ENCODE data around the gene MAN1C1.

MAN1C1 gene

DNA sequence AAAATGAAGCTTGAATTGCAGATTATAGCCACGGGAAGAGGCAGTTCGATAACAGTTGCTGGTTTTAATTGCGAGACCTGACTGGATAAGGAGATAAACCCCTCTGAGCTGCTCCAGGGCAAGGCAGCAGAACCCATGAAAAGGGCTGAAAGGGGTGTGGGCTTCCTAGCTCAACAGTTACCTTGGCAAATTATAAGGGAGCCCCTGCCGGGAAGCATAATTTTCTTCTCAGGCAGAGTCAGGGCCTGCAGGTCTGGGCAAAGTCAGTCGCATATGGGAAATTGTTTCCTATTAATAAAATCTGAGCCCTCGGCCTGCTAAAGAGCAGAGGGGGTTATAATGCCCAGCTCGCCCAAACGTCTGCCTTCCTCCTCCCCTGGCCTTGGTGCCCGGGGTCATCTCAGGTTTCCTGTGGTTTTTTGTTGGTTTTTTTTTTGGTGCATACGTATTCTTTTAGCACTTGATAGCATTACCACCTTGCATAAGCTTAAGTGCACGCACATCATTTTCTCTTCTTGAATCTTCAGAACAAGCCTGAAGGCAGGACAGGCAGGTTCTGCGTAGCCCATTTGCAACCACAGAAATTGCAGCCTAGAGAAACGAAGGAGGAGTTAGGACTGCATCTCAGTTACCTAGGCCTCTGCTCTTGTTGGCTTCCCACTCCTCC, 149.5 kb downstream of the MAN1C1 start:
- DNase-seq: no peak

DNA sequence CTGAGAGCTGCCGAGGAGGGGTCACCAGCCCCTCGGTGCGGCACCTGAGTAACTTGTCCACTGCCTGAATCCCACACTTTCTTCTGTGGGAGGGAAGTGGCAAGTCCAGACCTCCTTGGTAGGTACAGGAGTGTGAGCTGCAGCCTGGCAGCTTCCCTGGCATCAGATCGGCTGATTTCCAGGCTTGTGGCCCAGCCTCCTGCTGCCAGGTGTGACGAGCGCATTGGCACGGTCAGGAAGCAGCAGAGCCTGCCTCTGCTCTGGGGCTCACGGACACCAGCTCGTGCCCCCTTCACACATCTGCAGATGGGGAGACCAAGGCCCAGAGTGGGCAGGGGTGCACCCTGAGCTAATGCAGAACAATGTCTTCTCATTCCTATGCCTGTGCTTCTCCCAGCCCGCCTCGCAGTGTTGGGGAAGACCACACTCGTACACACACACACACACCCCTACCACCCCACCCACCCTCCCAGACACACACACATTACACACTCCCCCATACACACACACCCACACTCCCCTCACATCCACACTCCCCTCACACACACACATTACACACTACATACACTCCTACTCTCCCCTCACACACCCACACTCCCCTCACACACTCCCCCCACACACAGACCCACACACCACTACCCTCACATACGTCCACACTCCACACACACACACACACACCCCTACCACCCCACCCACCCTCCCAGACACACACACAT, 150.3 kb downstream of the MAN1C1 start:
- DNase-seq: no peak

DNA sequence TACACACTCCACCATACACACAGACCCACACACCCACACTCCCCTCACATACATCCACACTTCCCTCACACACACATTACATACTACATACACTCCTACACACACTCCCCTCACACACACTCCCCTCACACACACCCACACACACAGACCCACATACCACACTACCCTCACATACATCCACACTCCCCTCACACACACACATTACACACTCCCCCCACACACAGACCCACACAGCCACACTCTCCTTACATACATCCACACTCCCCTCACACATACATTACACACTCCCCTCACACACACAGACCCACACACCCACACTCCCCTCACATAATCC, 150.8 kb downstream of the MAN1C1 start:
- DNase-seq: no peak

DNA sequence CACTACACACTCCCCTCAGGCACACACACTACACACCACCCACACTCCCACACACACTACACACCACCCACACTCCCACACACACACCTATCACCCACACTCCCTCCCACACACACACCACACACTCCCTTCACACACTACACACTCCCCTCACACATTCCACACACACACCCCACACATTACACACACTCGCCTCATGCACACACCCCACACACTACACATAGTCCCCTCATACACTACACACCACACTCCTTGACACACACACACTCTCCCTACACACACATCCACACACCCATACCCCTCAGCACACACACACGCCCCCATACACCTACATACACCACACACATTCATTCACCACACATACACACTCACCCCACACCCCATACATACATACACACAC, 152.4 kb downstream of the MAN1C1 start:
- no peak for DNase-seq

DNA sequence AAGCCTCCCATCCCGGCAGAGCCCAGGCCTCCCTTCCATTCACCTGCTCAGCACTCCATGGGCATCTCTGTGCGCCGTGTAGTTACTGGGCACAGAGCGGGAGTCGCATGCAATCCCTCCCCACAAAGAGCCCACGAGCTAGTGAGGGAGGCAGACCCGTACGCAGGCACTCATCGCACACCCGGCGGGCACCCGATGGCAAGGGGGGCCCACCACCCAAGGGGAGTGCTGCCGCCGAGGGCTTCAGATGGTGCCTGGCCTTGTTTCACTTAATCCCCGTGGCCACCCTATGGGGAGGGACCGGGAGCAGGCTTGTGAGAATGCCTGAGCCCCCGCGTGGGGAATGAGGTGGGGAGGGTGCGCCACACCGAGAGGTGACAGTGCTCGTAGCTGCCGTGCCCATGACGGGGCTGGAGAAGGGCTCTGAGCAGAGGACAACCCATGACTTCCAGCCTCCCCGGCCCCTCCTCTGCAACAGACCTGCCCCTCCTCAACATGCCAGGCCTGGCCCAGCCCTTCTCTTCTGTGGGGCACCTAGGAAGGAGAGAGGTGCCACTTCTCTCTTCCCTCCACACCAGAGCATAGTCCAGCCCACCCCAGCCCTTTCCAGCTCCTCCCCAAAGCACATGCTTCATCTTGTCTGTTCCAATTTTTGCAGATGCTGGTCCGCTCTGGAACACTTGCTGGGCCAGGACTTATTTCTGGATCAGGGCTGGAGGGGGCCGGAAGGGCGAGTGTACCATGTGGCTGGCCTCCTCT, 153.2 kb downstream of the MAN1C1 start:
- no peak for DNase-seq

DNA sequence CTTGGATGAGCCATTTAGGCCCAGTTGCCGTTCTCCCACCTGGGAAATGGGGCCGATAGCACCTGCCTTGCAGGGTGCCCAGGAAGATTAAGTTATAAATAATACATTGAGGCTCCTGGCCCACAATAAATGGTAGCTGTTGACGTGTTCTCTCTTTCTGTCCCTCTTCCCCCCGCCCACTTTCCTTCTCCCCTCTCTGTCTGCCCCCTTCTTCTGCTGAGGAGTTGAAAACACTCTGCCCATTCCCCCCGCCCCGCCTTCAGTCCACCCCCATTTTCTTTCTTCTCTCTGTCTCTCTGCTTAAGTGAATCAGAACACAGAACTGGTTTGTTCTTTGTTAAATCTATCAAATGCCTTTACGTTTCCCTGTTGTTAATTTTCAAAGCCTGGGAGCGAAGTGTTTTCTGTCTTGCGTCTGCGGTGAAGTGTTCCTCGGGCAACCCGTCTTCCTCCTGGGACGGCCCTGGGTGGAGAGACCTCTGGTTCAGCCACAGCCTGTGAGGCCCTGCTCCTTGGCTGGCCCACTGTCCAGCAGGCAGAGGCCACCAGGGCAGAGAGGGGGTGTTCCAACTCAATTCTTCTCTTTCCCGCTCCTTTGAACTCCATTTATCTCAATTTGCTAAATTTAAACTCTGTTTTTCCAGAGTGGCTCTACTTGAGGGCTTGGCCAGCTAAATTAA, 154.1 kb downstream of the MAN1C1 start:
- no peak for DNase-seq

DNA sequence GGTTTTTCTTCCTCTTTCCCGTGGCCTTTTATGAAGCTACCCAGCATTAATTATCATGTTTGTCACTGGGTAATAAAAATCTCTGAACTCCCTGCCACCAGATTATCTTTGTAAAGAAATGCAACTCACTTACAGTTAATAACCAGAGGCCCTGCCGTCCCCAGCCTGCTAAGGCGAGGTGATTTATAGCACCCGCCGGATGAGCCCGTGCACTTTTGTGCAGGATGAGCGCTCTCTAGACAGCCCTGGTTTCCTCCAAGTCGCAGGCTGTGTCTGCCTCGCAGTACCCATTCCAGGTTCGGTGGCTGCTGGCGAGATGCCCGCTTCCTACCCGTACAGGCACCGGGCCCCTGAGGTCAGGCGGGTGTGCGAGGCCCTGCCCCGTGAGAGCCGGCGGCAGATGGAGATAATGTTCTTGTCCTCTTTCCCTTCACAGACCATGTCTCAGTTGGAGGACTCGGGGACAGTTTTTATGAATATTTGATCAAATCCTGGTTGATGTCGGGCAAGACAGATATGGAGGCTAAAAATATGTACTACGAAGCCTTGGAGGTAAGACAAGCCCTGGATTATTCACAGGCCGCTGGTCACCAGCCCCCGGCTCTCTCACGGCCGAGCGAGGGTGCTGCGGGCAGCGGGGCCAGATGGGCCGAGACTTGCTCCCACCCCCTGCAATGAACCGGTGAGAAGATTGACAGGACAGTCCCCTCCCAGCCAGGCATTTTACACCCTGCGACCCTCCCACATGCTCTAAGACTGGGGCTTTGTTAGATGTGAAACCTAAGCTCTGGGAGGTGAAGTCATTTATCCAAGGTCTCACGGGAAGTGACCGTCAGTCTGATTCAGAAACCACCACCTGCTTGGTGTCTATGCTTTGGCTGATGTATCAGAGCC, 154.9 kb downstream of the MAN1C1 start:
- DNase-seq: no peak

DNA sequence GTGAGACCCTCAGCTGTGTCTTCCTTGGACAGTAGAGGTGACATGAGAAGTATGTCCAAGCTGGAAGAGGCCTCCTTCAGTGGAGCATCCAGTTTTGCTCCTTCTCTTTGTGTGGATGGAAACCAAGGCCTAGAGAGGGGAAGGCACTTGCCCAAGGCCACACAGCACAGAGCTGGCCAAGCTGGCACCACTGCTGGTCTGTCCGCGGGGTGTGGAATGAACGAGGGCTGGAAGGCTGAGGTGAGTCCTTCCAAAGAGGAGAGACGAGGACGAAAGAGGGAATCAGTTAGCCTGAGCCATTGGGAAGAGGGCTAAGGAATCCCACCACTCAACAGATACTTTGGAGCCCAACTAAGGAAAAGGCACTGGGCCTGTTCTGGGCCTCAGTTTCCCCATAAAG, 155.6 kb downstream of the MAN1C1 start:
- no peak for DNase-seq

DNA sequence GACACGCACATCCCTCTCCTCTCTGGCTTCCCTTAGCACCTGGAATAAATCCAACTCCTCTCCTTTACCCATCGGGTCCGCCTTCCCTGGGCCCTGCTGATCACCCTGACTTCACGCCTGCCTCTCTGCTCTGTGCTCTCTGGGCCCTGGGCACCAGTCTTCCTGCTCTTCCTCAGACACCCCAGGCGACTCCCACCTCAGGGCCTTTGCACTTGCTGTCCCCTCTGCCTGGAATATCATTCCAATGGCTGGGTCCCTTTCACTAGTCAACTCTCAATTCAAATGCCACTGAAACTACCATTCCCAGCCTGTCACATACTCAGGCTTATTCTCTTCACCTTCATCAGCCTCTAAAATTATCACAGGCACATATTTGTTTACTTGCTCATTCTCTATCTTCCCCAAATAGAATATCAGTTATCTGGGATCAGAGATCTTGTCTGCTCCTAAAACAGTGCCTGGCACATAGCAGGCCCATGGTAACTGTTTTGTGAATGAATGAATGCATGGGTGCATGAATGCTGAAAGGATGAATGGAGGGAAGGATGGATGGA, 156.2 kb downstream of the MAN1C1 start:
- no peak for DNase-seq

DNA sequence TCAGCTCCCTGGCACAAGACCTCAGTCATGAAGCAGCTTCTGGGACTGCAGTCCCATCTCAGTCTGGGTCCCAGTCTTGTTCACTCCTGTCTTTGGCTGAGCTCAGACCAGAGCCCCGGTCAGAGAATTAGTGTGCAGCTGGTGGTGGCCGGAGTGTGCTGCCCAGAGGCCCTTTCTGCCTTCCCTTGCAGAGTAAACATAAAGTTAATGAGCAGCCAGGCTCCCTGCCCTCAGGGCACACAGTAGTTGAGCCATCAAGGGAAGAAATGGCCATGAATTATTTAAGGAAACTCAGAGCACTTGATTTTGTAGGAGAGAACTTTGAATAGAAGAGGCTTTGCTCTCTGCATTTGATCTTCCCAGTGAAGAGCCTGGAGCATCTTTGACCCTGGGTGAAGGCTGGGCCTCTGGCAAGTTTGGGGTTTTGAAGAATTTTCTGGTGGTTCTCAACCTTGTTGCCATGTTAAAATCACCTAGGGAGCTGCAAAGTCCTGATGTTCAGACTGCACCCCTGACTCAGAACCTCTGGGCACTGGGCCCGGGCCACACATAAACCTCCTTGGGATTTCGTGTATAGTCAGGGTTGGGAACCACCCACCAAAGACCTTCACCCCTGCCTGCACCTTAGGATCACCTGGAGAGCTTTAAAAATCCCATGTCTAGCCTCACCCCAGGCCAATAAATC, 157.0 kb downstream of the MAN1C1 start:
- no peak for DNase-seq

DNA sequence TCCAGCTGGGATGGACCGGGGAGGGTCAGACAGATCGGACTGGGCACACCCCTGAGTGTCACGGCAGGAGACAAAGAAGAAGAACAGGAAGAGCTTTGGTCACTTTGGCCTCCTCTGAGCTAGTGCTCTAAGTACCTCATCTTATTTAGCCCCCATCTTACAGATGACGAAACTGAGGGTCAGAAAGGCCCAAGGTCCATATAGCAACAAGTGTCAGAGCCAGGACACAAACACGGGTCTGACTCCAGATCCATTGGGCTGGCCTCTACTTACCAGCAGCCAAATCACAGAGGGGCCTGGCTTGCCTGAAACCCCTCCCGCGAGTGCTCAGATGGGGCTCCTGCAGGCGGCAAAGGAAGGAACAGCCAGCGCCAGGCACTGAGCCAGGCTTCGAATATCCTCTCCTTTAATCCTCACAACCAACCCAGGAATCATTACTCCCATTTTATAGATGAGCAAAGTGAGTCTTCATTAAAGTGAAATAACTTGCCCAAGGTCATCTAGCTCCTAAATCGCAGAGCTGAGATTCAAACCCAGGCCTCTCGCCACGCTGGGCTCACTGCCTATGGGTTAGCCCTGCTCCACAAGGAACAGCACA, 157.7 kb downstream of the MAN1C1 start:
- DNase-seq: no peak

DNA sequence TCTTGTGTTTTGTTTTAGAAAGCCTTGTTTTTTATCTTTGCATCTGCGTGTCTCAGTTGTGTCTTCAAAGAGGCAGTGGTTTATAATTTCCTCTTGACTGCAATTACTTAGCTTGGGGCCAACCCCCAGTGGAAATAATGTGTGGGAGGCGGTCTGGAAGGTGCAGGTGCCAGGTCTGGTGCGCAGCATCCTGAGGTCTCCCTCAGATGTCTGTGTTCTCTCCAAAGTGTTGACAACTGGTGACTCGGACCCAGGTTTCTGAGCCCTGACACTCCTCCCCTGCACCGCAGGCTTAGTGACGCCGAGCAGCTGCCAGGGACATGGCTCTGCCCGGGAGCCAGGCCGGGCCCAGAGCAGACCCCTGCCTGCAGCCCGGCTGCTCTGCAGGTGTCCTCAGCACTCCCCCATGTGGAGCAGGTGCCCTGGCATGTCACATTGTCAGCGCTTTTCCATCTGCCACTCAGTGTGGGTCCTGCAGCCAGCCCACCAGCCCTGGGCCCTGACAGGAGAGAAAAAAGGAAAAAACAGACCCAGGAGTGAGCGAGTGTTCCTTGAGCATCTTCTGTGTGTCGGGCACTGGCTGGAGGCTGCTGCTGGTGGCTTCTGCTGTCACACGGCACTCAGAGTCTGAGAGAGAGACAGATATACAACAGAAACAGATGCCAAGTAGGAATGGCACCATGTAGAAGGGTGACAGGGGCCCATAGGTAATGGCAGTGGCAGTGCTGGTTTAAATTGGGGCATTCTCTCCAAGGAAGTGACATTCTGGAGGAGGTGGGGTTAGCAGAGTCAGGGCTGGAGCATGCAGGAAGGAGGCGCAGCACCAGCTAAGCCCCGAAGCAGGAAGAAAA, 158.6 kb downstream of the MAN1C1 start:
- DNase-seq: no peak

DNA sequence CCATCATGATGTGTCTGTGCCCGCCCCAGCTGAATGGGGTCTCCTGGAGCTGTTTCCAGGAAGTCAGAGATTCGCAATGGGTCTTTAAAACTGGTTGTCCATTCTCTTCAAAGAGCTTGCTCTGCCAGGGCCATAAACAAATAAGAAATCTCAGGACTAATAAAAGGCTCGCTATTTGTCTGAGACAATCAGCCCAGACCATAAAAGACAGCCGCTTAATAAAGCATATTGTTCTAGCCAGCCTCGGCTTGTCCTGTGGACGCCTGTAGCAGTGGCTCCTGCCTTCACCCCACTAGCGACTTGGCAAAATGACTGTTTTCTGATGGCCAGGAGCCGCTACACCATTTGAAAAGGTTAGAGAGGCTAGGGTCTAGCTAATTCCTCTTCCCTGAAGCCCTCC, 162.8 kb downstream of the MAN1C1 start:
- DNase-seq: no peak

DNA sequence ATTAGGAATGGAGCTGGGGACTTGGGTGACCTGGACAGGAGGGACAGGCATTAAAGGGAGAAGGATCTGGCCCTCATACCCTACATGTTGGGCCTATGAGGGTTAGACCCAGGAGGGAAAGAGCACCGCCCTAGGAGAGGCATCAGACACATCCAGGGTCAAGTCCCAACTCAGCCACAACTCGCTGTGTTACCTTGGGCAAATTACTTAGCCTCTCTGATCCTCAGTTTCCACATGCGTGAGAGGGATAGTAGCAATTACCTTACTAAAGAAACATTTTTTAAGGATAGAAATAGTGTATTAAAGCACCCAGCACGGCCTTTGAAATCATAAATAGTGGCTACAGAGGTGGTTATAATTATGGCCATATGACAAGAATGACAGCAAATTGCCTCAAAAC, 163.3 kb downstream of the MAN1C1 start:
- no peak for DNase-seq

DNA sequence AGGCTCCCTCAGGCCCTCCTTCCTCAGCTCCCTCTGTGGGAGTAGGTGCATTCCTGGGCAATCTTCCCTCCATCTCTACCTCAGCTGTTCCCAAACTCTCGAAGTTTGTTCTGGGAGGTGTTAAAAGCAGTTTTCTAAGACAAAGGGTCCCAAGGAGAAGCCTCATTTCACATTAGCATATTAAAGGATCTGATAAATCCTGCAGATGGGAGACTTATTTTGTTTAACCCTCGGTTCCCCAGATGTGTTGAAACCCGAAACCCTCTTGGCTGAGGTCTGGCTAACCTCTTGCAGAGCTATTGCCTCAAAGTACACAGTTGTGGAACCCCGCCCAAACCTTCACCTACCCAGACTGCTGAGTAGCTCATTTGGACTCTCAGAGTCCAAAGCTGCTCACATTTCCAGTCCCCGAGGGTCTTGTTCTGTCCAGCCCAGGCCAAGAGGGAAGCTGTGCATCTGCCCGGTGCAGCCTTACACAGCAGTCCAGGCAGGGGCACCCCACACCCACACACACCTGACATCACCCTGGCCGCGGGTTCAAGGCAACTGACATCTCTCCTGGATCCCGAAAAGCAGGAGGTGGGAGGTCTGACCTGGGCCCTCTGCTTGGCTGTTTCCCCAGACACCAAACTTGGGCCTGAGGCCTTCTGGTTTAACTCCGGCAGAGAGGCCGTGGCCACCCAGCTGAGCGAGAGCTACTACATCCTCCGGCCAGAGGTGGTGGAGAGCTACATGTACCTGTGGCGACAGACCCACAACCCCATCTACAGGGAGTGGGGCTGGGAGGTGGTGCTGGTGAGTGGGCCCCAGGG, 163.9 kb downstream of the MAN1C1 start:
- no peak for DNase-seq

DNA sequence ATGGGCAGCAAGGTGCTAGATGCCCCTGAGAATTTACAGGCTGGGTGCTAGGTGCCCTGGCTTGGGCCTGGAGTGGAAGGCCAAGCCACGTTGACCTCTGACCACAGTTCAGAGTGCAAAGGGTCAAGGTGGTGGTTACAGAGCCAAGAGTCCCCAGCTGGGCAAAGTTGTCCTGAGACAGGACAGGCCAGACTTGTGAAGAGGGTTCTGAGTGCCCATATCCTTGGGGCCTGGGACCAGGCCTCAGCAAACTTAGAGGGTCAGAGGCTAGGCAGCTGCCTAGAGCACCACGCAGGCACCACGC, 164.5 kb downstream of the MAN1C1 start:
- no peak for DNase-seq

DNA sequence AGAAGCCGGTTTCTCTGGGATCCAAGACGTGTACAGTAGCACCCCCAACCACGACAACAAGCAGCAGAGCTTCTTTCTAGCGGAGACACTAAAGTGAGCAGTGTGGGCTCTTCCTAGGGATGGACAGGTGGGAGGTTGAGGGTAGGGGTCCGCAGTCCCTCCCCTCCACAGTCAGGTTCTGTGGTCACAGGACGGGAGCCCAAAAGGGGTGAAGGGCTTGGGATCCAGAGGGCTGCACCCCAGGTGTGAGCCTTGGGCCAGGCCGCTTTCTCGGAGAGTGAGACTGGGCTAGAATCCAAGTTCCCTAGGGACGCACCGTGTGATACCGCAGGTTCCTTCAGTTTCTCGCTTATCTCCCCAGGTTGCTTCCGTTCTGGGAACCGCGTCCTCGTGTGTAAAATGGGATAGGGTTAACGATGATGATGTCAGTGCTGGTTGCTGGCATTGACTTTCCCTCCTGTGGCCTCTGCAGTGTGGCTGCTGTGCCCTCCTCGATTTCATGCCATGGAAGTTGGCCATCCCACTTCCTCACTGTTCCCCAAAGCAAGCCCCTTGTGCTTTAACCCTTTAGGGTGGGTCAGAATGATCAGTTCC, 166.1 kb downstream of the MAN1C1 start:
- DNase-seq: no peak

DNA sequence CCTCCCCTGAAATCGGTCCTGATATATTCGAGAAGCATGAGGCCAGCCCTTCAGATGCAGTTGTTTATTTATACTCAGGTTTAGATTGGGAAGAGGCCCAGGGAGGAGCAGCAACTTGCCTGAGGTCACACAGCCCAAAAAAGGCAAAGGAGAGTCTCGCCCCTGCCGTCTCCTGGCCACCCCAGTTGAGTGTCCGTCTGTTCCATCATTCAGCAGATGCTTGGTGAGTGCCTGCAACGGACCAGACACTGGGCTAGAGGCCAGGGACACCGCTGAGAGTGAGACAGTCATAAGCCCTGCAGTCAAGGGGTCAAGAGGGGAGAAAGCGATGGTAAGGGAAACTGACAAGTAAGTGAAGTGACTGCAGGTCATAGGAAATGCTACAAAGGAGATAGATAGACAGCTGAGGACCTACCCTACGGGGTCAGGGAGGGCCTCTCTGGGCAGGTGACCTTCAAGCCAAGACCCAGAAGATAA, 168.0 kb downstream of the MAN1C1 start:
- DNase-seq: no peak

All from AML-193 (cell line).